T-helper 2 cell treated with Interferon-gamma antibody and Interleukin-4, amounts not matched to agents 5 μg/mL and 100 μg/mL, for 36 hours (primary cell): ENCODE data around the gene TRAF3IP1.
"Not testable (repeated sequence)": the region's sequence is repeated elsewhere in the genome, so short reads cannot be mapped to it uniquely, and the experiment has no call there.

Experiments
- DNase-seq: peaks from one replicate; pipeline ENCODE4 v3.0.0; 2021; ENCODE audit warnings: low spot score
- H3K27ac Mint-ChIP-seq: one replicate; pipeline ENCODE4 v1.8.0; 2021; ENCODE audit warnings: mild to moderate bottlenecking, mixed read lengths
- H3K27me3 Mint-ChIP-seq: one replicate; pipeline ENCODE4 v1.8.0; 2021; ENCODE audit warnings: low read depth, mixed read lengths
- H3K36me3 Mint-ChIP-seq: one replicate; pipeline ENCODE4 v1.8.0; 2021; ENCODE audit warnings: low read depth, mixed read lengths
- H3K4me1 Mint-ChIP-seq: one replicate; pipeline ENCODE4 v1.8.0; 2021; ENCODE audit warnings: low read depth, mixed read lengths
- H3K4me3 Mint-ChIP-seq: one replicate; pipeline ENCODE4 v1.8.0; 2022; ENCODE audit warnings: mild to moderate bottlenecking, moderate library complexity, mixed read lengths
- H3K9me3 Mint-ChIP-seq: one replicate; pipeline ENCODE4 v1.8.0; 2021; ENCODE audit warnings: mixed read lengths

TRAF3IP1 gene

GRCh38 chr2:238331916-238332315 lies 11.6 kb downstream of the TRAF3IP1 start:
- Mint-ChIP-seq H3K36me3 (peaks cover 6% of the 10 kb centered on the region), H3K9me3 (no peaks in the 10 kb centered on the region), H3K4me1 (no peaks in the 10 kb centered on the region), H3K27me3 (no peaks in the 10 kb centered on the region), H3K4me3 (no peak overlapping the region), H3K27ac (no peak overlapping the region)
- no peak for DNase-seq

GRCh38 chr2:238334885-238335284 lies 14.6 kb downstream of the TRAF3IP1 start:
- no peak overlapping the region for H3K27ac Mint-ChIP-seq
- H3K9me3 Mint-ChIP-seq = no peaks in the 10 kb centered on the region
- H3K36me3 Mint-ChIP-seq = peaks cover 1% of the 10 kb centered on the region
- no peak overlapping the region for H3K4me3 Mint-ChIP-seq
- DNase-seq = no peak
- no peaks in the 10 kb centered on the region for H3K4me1 Mint-ChIP-seq
- H3K27me3 Mint-ChIP-seq = no peaks in the 10 kb centered on the region

GRCh38 chr2:238335591-238335990 lies 15.3 kb downstream of the TRAF3IP1 start:
- not testable (repeated sequence) for H3K4me3 Mint-ChIP-seq, H3K4me1 Mint-ChIP-seq, H3K27ac Mint-ChIP-seq

GRCh38 chr2:238336151-238336550 lies 15.8 kb downstream of the TRAF3IP1 start:
- H3K4me1 Mint-ChIP-seq = no peaks in the 10 kb centered on the region
- H3K27ac Mint-ChIP-seq = no peak overlapping the region
- no peak for DNase-seq
- H3K27me3 Mint-ChIP-seq = no peaks in the 10 kb centered on the region
- H3K36me3 Mint-ChIP-seq = no peaks in the 10 kb centered on the region
- no peaks in the 10 kb centered on the region for H3K9me3 Mint-ChIP-seq
- no peak overlapping the region for H3K4me3 Mint-ChIP-seq

More at GRCh38 chr2:238335591-238335990, 15.3 kb downstream of the TRAF3IP1 start:
- not testable (repeated sequence) for H3K9me3 Mint-ChIP-seq, H3K36me3 Mint-ChIP-seq, DNase-seq, H3K27me3 Mint-ChIP-seq

- no peaks in the 10 kb centered on the region for H3K9me3 Mint-ChIP-seq
- H3K27me3 Mint-ChIP-seq = no peaks in the 10 kb centered on the region
- no peaks in the 10 kb centered on the region for H3K36me3 Mint-ChIP-seq
- H3K4me1 Mint-ChIP-seq = no peaks in the 10 kb centered on the region
- no peak overlapping the region for H3K4me3 Mint-ChIP-seq
- no peak for DNase-seq
- no peak overlapping the region for H3K27ac Mint-ChIP-seq
Measured at GRCh38 chr2:238336793-238337444, 16.6 kb downstream of the TRAF3IP1 start.

- no peak for DNase-seq
- H3K4me3 Mint-ChIP-seq = no peak overlapping the region
- H3K9me3 Mint-ChIP-seq = no peaks in the 10 kb centered on the region
- H3K4me1 Mint-ChIP-seq = no peaks in the 10 kb centered on the region
- H3K27ac Mint-ChIP-seq = no peak overlapping the region
- H3K27me3 Mint-ChIP-seq = no peaks in the 10 kb centered on the region
- H3K36me3 Mint-ChIP-seq = no peaks in the 10 kb centered on the region
Measured at GRCh38 chr2:238337846-238338245, 17.5 kb downstream of the TRAF3IP1 start.

- Mint-ChIP-seq H3K9me3 (no peaks in the 10 kb centered on the region), H3K36me3 (no peaks in the 10 kb centered on the region), H3K27ac (no peak overlapping the region), H3K4me3 (no peak overlapping the region), H3K4me1 (no peaks in the 10 kb centered on the region), H3K27me3 (no peaks in the 10 kb centered on the region)
- no peak for DNase-seq
Measured at GRCh38 chr2:238338710-238339394, 18.5 kb downstream of the TRAF3IP1 start.

GRCh38 chr2:238339395-238339780 lies 19.1 kb downstream of the TRAF3IP1 start:
- H3K4me3 Mint-ChIP-seq = no peak overlapping the region
- H3K9me3 Mint-ChIP-seq = no peaks in the 10 kb centered on the region
- H3K36me3 Mint-ChIP-seq = no peaks in the 10 kb centered on the region
- no peak overlapping the region for H3K27ac Mint-ChIP-seq
- no peak for DNase-seq
- no peaks in the 10 kb centered on the region for H3K27me3 Mint-ChIP-seq
- H3K4me1 Mint-ChIP-seq = no peaks in the 10 kb centered on the region

- no peaks in the 10 kb centered on the region for H3K4me1 Mint-ChIP-seq
- no peaks in the 10 kb centered on the region for H3K36me3 Mint-ChIP-seq
- no peaks in the 10 kb centered on the region for H3K9me3 Mint-ChIP-seq
- H3K4me3 Mint-ChIP-seq = no peak overlapping the region
- no peak overlapping the region for H3K27ac Mint-ChIP-seq
- DNase-seq = no peak
- no peaks in the 10 kb centered on the region for H3K27me3 Mint-ChIP-seq
Measured at GRCh38 chr2:238339814-238340213, 19.5 kb downstream of the TRAF3IP1 start.

- Mint-ChIP-seq H3K4me1 (no peaks in the 10 kb centered on the region), H3K9me3 (no peaks in the 10 kb centered on the region), H3K36me3 (no peaks in the 10 kb centered on the region), H3K4me3 (no peak overlapping the region), H3K27me3 (no peaks in the 10 kb centered on the region), H3K27ac (no peak overlapping the region)
- no peak for DNase-seq
Measured at GRCh38 chr2:238341536-238341935, 21.2 kb downstream of the TRAF3IP1 start.

- H3K4me1 Mint-ChIP-seq = no peaks in the 10 kb centered on the region
- H3K27ac Mint-ChIP-seq = no peak overlapping the region
- no peak for DNase-seq
- no peak overlapping the region for H3K4me3 Mint-ChIP-seq
- no peaks in the 10 kb centered on the region for H3K36me3 Mint-ChIP-seq
- H3K27me3 Mint-ChIP-seq = no peaks in the 10 kb centered on the region
- no peaks in the 10 kb centered on the region for H3K9me3 Mint-ChIP-seq
Measured at GRCh38 chr2:238344035-238344434, 23.7 kb downstream of the TRAF3IP1 start.

GRCh38 chr2:238344517-238344916 lies 24.2 kb downstream of the TRAF3IP1 start:
- H3K27me3 Mint-ChIP-seq = no peaks in the 10 kb centered on the region
- H3K9me3 Mint-ChIP-seq = no peaks in the 10 kb centered on the region
- H3K36me3 Mint-ChIP-seq = no peaks in the 10 kb centered on the region
- H3K27ac Mint-ChIP-seq = no peak overlapping the region
- no peak for DNase-seq
- no peak overlapping the region for H3K4me3 Mint-ChIP-seq
- H3K4me1 Mint-ChIP-seq = no peaks in the 10 kb centered on the region

GRCh38 chr2:238345297-238345968 lies 25.1 kb downstream of the TRAF3IP1 start:
- H3K27me3 Mint-ChIP-seq = no peaks in the 10 kb centered on the region
- H3K36me3 Mint-ChIP-seq = no peaks in the 10 kb centered on the region
- no peak overlapping the region for H3K4me3 Mint-ChIP-seq
- H3K27ac Mint-ChIP-seq = no peak overlapping the region
- no peaks in the 10 kb centered on the region for H3K4me1 Mint-ChIP-seq
- DNase-seq = no peak
- no peaks in the 10 kb centered on the region for H3K9me3 Mint-ChIP-seq

GRCh38 chr2:238346544-238346943 lies 26.2 kb downstream of the TRAF3IP1 start:
- no peaks in the 10 kb centered on the region for H3K9me3 Mint-ChIP-seq
- no peak for DNase-seq
- no peaks in the 10 kb centered on the region for H3K27me3 Mint-ChIP-seq
- no peaks in the 10 kb centered on the region for H3K36me3 Mint-ChIP-seq
- no peaks in the 10 kb centered on the region for H3K4me1 Mint-ChIP-seq
- H3K27ac Mint-ChIP-seq = no peak overlapping the region
- no peak overlapping the region for H3K4me3 Mint-ChIP-seq
